Keratinocyte (primary cell): ENCODE measurements around the gene TMBIM4. TPM values are rescaled to one million over a fixed set of nuclear protein-coding genes. Genes with fewer than 3 reads are reported as not detected.
"Not testable (repeated sequence)": the region's sequence is repeated elsewhere in the genome, so short reads cannot be mapped to it uniquely, and the experiment has no call there.

Experiments used
- DNase-seq: peaks from one replicate; pipeline ENCODE4 v3.0.0-alpha.2; 2011; ENCODE audit warnings: low read depth, missing footprints, low spot score
- FAIRE-seq: peaks from 2 replicates; lab custom pipeline; 2011; peaks lifted over from hg19 to GRCh38; lab: Jason Lieb, UNC
- H2AFZ ChIP-seq: 2 replicates; pipeline ENCODE4 v1.6.0; 2012; ENCODE audit warnings: low read length, control low read depth, inconsistent platforms; ENCODE audit not compliant: control insufficient read depth
- H3K27ac ChIP-seq: 2 replicates; pipeline ENCODE4 v1.5.1; 2011; ENCODE audit warnings: low read length; ENCODE audit not compliant: control insufficient read depth, insufficient read depth
- H3K27me3 ChIP-seq: 3 replicates; pipeline ENCODE4 v1.6.0; 2011; ENCODE audit warnings: low read length; ENCODE audit not compliant: control insufficient read depth, insufficient read depth; ENCODE audit errors: extremely low read depth
- H3K36me3 ChIP-seq, 2 experiments: 2 replicates in 1 of 2; 3 replicates in 1 of 2; pipeline ENCODE4 v1.5.1; 2011; ENCODE audit warnings: low read length in 2 of 2, mild to moderate bottlenecking in 1 of 2; ENCODE audit not compliant: control insufficient read depth in 2 of 2, insufficient read depth in 2 of 2; ENCODE audit errors: extremely low read depth in 1 of 2
- H3K4me1 ChIP-seq: 3 replicates; pipeline ENCODE4 v1.5.1; 2011; ENCODE audit warnings: low read length; ENCODE audit not compliant: control insufficient read depth, insufficient read depth; ENCODE audit errors: extremely low read depth
- H3K4me2 ChIP-seq: 3 replicates; pipeline ENCODE4 v1.6.0; 2011; ENCODE audit warnings: low read depth, low read length; ENCODE audit not compliant: control insufficient read depth, insufficient read depth; ENCODE audit errors: extremely low read depth
- H3K4me3 ChIP-seq, 3 experiments: fragments of 200-600 bp in 1 of 3; sonication (generic) in 1 of 3; 2 replicates in 2 of 3; 3 replicates in 1 of 3; pipeline ENCODE4 v1.5.1; 2011 to 2016; ENCODE audit warnings: low read length in 3 of 3, mild to moderate bottlenecking in 3 of 3, control low read depth in 2 of 3, inconsistent platforms in 1 of 3, low read depth in 1 of 3, mixed read lengths in 1 of 3, mixed run types in 1 of 3, moderate library complexity in 1 of 3; ENCODE audit not compliant: control insufficient read depth in 2 of 3, insufficient read depth in 2 of 3; ENCODE audit errors: extremely low read depth in 1 of 3
- H3K79me2 ChIP-seq: 2 replicates; pipeline ENCODE4 v1.6.0; 2012; ENCODE audit warnings: low read length; ENCODE audit not compliant: control insufficient read depth, insufficient read depth
- H3K9ac ChIP-seq: 3 replicates; pipeline ENCODE4 v1.6.0; 2011; ENCODE audit warnings: low read length; ENCODE audit not compliant: control insufficient read depth, insufficient read depth; ENCODE audit errors: extremely low read depth
- H3K9me1 ChIP-seq: 3 replicates; pipeline ENCODE4 v1.6.0; 2011; ENCODE audit warnings: low read length; ENCODE audit not compliant: control insufficient read depth, insufficient read depth; ENCODE audit errors: extremely low read depth
- H3K9me3 ChIP-seq: 2 replicates; pipeline ENCODE4 v1.5.1; 2012; ENCODE audit warnings: low read depth, low read length; ENCODE audit not compliant: control insufficient read depth
- H4K20me1 ChIP-seq: 3 replicates; pipeline ENCODE4 v1.6.0; 2011; ENCODE audit warnings: low read length; ENCODE audit not compliant: control insufficient read depth, insufficient read depth; ENCODE audit errors: extremely low read depth
- CTCF ChIP-seq, 3 experiments: IDR thresholded peaks in 1 of 3; conservative IDR thresholded peaks in 1 of 3; optimal IDR thresholded peaks in 1 of 3; 2 replicates in 2 of 3; 3 replicates in 1 of 3; pipeline versions ENCODE3 to v1.5.1; 2011; ENCODE audit warnings: low read length in 3 of 3, mild to moderate bottlenecking in 3 of 3, moderate library complexity in 2 of 3, control low read depth in 1 of 3, inconsistent platforms in 1 of 3; ENCODE audit not compliant: insufficient read depth in 2 of 3; ENCODE audit errors: extremely low read depth in 1 of 3
- EZH2 ChIP-seq: IDR thresholded peaks from one replicate; pipeline ENCODE4 v1.6.1; 2012; ENCODE audit warnings: inconsistent platforms, mild to moderate bottlenecking, low read length, moderate library complexity
- dilution Hi-C: fragments of 300-500 bp; cut with MboI; formaldehyde crosslinking; loops from one replicate; pipeline ENCODE4 v1.7.0; 2020; ENCODE audit warnings: low sequenced_read_pairs; ENCODE audit not compliant: extremely low pct_ligation_motif_present
- polyA plus RNA-seq, 5 experiments: library from polyadenylated mRNA; depleted of rRNA in 3 of 5; stranded (reverse) in 3 of 5; stranded (forward) in 1 of 5; unstranded in 1 of 5; fragments of >200 nt; gene quantifications; 1 replicate in 1 of 5; 2 replicates in 3 of 5; 3 replicates in 1 of 5; pipeline versions ENCODE4 v1.2.1 to v1.2.3, GENCODE V29; 2011 to 2012; ENCODE audit warnings: missing spikeins in 2 of 5, low read depth in 1 of 5, low replicate concordance in 1 of 5

TMBIM4 gene
- polyA plus RNA-seq, 1 donor (not counting 4 experiments of a cell fraction or from before 2014, with no cell fraction given): 111 TPM

GRCh38 chr12:66182956-66183355 lies 13.2 kb upstream of the TMBIM4 start:
- Histone ChIP-seq H2AFZ (no peak overlapping the region), H3K79me2 (no peaks in the 10 kb centered on the region), H3K9me3 (no peaks in the 10 kb centered on the region), H3K9me1 (no peaks in the 10 kb centered on the region), H4K20me1 (no peaks in the 10 kb centered on the region), H3K36me3 (no peaks in the 10 kb centered on the region), H3K4me2 (no peak overlapping the region), H3K27ac (no peak overlapping the region), H3K4me1 (no peaks in the 10 kb centered on the region), H3K27me3 (peaks cover 9% of the 10 kb centered on the region), H3K4me3 (no peak overlapping the region), H3K9ac (no peak overlapping the region)
- no peak for FAIRE-seq
- no peak for DNase-seq
- no peak for TF ChIP-seq EZH2
- dilution Hi-C loops: no loop called here

GRCh38 chr12:66176105-66176900 lies 6.5 kb upstream of the TMBIM4 start:
- Histone ChIP-seq H3K36me3 (no peaks in the 10 kb centered on the region), H3K9me1 (no peaks in the 10 kb centered on the region), H3K4me1 (no peaks in the 10 kb centered on the region), H2AFZ (no peak overlapping the region), H3K27me3 (peaks cover 11% of the 10 kb centered on the region), H3K9me3 (no peaks in the 10 kb centered on the region), H3K4me3 (no peak overlapping the region), H3K9ac (no peak overlapping the region), H3K79me2 (no peaks in the 10 kb centered on the region), H3K27ac (no peak overlapping the region), H4K20me1 (no peaks in the 10 kb centered on the region), H3K4me2 (no peak overlapping the region)
- FAIRE-seq (no peak), DNase-seq (no peak)
- dilution Hi-C loops: no loop called here
- no peak for TF ChIP-seq CTCF (optimal IDR thresholded peaks at IDR 0.05 in 1 of 3, IDR thresholded peaks at IDR 0.05 in 1 of 3, conservative IDR thresholded peaks at IDR 0.05 in 1 of 3; ENCODE audit: extremely low read depth in 1 of 3, insufficient read depth in 2 of 3, low read length in 3 of 3)
- TF ChIP-seq EZH2: no peak

GRCh38 chr12:66174391-66175325 lies 4.9 kb upstream of the TMBIM4 start:
- H3K79me2 ChIP-seq, H3K36me3 ChIP-seq, H2AFZ ChIP-seq, H3K4me1 ChIP-seq, H3K27ac ChIP-seq, H3K9me1 ChIP-seq, H3K4me2 ChIP-seq, H4K20me1 ChIP-seq, DNase-seq, FAIRE-seq, H3K4me3 ChIP-seq, H3K9me3 ChIP-seq, H3K9ac ChIP-seq, dilution Hi-C loops: not testable (repeated sequence)
- H3K27me3 ChIP-seq: peaks cover 11% of the 10 kb centered on the region
